Body of pancreas (tissue), 4 donors: ENCODE measurements around the gene RAD51B. TPM values are rescaled to one million over a fixed set of nuclear protein-coding genes. Genes with fewer than 3 reads are reported as not detected.

Source experiments
- ATAC-seq: fragments of 150-250 bp; one replicate; pipeline ENCODE4 v1.9.1; 2016
- DNase-seq, 4 donors: peaks; one replicate each; pipeline ENCODE4 v3.0.0-alpha.2; 2019
- H3K27ac ChIP-seq, 4 donors: fragments of 200-600 bp; sonication (generic); 1 replicate in 3 of 4; 2 replicates in 1 of 4; pipeline versions ENCODE4 v1.5.1 to v1.6.1; 2016 to 2019; ENCODE audit warnings: mild to moderate bottlenecking in 1 of 4, mixed read lengths in 1 of 4, moderate library complexity in 1 of 4
- H3K27me3 ChIP-seq, 2 donors: fragments of 200-600 bp; sonication (generic); one replicate each; pipeline ENCODE4 v1.6.0; 2016; ENCODE audit warnings: mild to moderate bottlenecking in 1 of 2
- H3K36me3 ChIP-seq, 2 donors: fragments of 200-600 bp; sonication (generic); replicated peaks in 1 of 2; 2 replicates each; pipeline ENCODE4 v1.5.1; 2016; ENCODE audit warnings: low read depth in 2 of 2; ENCODE audit not compliant: insufficient read depth in 1 of 2
- H3K4me1 ChIP-seq: fragments of 200-600 bp; sonication (generic); one replicate; pipeline ENCODE4 v1.6.0; 2016
- H3K4me3 ChIP-seq, 2 donors: fragments of 200-600 bp; sonication (generic); 1 replicate in 1 of 2; 2 replicates in 1 of 2; pipeline ENCODE4 v1.5.1; 2016 to 2019
- H3K9me3 ChIP-seq, 3 donors: fragments of 200-600 bp; sonication (generic); 1 replicate in 2 of 3; 2 replicates in 1 of 3; pipeline ENCODE4 v1.5.1; 2016
- CTCF ChIP-seq, 7 experiments: fragments of 450-650 bp in 4 of 7; fragments of 200-600 bp in 3 of 7; sonication (generic) in 3 of 7; IDR thresholded peaks; one replicate each; pipeline ENCODE4 v1.5.1; 2016 to 2019; ENCODE audit warnings: antibody characterized with exemption in 7 of 7
- POLR2A ChIP-seq, 3 donors: fragments of 450-650 bp; IDR thresholded peaks; one replicate each; pipeline ENCODE4 v1.6.1; 2016; ENCODE audit warnings: antibody characterized with exemption in 3 of 3, mild to moderate bottlenecking in 2 of 3
- WGBS, 2 donors: methylation state at CpG; one replicate each; pipeline ENCODE4 v1.1.5; 2017; 5-methylcytosine and 5-hydroxymethylcytosine counted together
- intact Hi-C: fragments of 100-400 bp; cut with DNase I; formaldehyde crosslinking; loops from one replicate; pipeline ENCODE4 v1.15.1; 2023
- total RNA-seq, 2 donors: library from RNA; depleted of rRNA; stranded (reverse); fragments of >200 nt; gene quantifications; one replicate each; pipeline ENCODE4 v1.1.0, GENCODE V29; 2016

RAD51B gene
- total RNA-seq, 2 donors from 2014 or later, result 12.2 to 29.6 TPM

GRCh38 chr14:68552075-68552474, 732.5 kb downstream of the RAD51B start:
- Histone ChIP-seq H3K4me1 (peaks cover 27% of the 10 kb centered on the region), H3K4me3 (no peak overlapping the region), H3K9me3 (no peaks in the 10 kb centered on the region), H3K27me3 (no peaks in the 10 kb centered on the region), H3K36me3 (no peaks in the 10 kb centered on the region), H3K27ac (no peak overlapping the region)
- WGBS, 2 donors, result 98 to 99% methylated on average over 7 of the region's 7 CpGs
- no peak for DNase-seq
- TF ChIP-seq POLR2A (IDR thresholded peaks at IDR 0.05) (no peak), CTCF (IDR thresholded peaks at IDR 0.05) (no peak)
- intact Hi-C loops, result no loop called here
- ATAC-seq, result no peak

- intact Hi-C loops, result no loop called here
- Histone ChIP-seq H3K9me3 (no peaks in the 10 kb centered on the region), H3K27me3 (no peaks in the 10 kb centered on the region), H3K4me1 (peaks cover 21% of the 10 kb centered on the region), H3K36me3 (no peaks in the 10 kb centered on the region), H3K27ac (no peak overlapping the region), H3K4me3 (no peak overlapping the region)
- ATAC-seq (no peak), DNase-seq (no peak)
- WGBS, 2 donors, result 43 to 70% methylated on average over 2 of the region's 2 CpGs
- no peak for TF ChIP-seq POLR2A (IDR thresholded peaks at IDR 0.05)
- no peak for TF ChIP-seq CTCF (IDR thresholded peaks at IDR 0.05)
These were observed 733.0 kb downstream of the RAD51B start for GRCh38 chr14:68552602-68553001.

- intact Hi-C loops, result no loop called here
- 75 to 79% methylated on average over 3 of the region's 3 CpGs for WGBS, 2 donors
- H3K4me3 ChIP-seq, result no peak overlapping the region
- H3K9me3 ChIP-seq, result no peaks in the 10 kb centered on the region
- H3K4me1 ChIP-seq, result peaks cover 14% of the 10 kb centered on the region
- no peak for DNase-seq
- no peaks in the 10 kb centered on the region for H3K27me3 ChIP-seq
- no peak for TF ChIP-seq CTCF (IDR thresholded peaks at IDR 0.05)
- TF ChIP-seq POLR2A (IDR thresholded peaks at IDR 0.05), result no peak
- no peak for ATAC-seq
- no peak overlapping the region for H3K27ac ChIP-seq
- no peaks in the 10 kb centered on the region for H3K36me3 ChIP-seq
These were observed 733.7 kb downstream of the RAD51B start for GRCh38 chr14:68553311-68553710.

GRCh38 chr14:68554231-68554630, 734.7 kb downstream of the RAD51B start:
- Histone ChIP-seq H3K36me3 (no peaks in the 10 kb centered on the region), H3K4me1 (peaks cover 7% of the 10 kb centered on the region), H3K27ac (no peak overlapping the region), H3K4me3 (no peak overlapping the region), H3K9me3 (no peaks in the 10 kb centered on the region), H3K27me3 (no peaks in the 10 kb centered on the region)
- ATAC-seq (no peak), DNase-seq (no peak)
- 61 to 71% methylated on average over 4 of the region's 4 CpGs for WGBS, 2 donors
- intact Hi-C loops, result no loop called here
- TF ChIP-seq POLR2A (IDR thresholded peaks at IDR 0.05), result no peak

- peaks cover 7% of the 10 kb centered on the region for H3K4me1 ChIP-seq
- H3K36me3 ChIP-seq, result no peaks in the 10 kb centered on the region
- DNase-seq, result no peak
- no peaks in the 10 kb centered on the region for H3K9me3 ChIP-seq
- H3K27me3 ChIP-seq, result no peaks in the 10 kb centered on the region
- no peak overlapping the region for H3K27ac ChIP-seq
- 91 to 96% methylated on average over 4 of the region's 4 CpGs for WGBS, 2 donors
- ATAC-seq, result no peak
- TF ChIP-seq CTCF (IDR thresholded peaks at IDR 0.05), result no peak
- no peak for TF ChIP-seq POLR2A (IDR thresholded peaks at IDR 0.05)
- no peak overlapping the region for H3K4me3 ChIP-seq
- intact Hi-C loops, result no loop called here
These were observed 736.7 kb downstream of the RAD51B start for GRCh38 chr14:68556253-68556652.
